GM18502 (cell line): ENCODE measurements around the gene ENKUR.
"Not testable (repeated sequence)": the region's sequence is repeated elsewhere in the genome, so short reads cannot be mapped to it uniquely, and the experiment has no call there.

Experiments used
- ATAC-seq: cut with Tn5 transposase; IDR thresholded peaks from one replicate; pipeline ENCODE4 v1.9.1; 2021; ENCODE audit warnings: mild to moderate bottlenecking; ENCODE audit not compliant: unreplicated experiment, poor library complexity

The ENKUR gene

GRCh38 chr10:25024528-25024927 lies 8.6 kb upstream of the ENKUR start:
- ATAC-seq, result no peak

- ATAC-seq, result no peak
Measured at GRCh38 chr10:25023278-25023677, 7.3 kb upstream of the ENKUR start.

- no peak for ATAC-seq
Measured at GRCh38 chr10:25018703-25019102, 2.7 kb upstream of the ENKUR start.

GRCh38 chr10:25017661-25018060 lies 1.7 kb upstream of the ENKUR start:
- ATAC-seq, result no peak

- peak; percentile 2 for ATAC-seq
Measured at GRCh38 chr10:25017154-25017590, 1.2 kb upstream of the ENKUR start.

GRCh38 chr10:25016376-25017153 lies 607 bp upstream of the ENKUR start, which contains the start of gene THNSL1:
TSS of gene THNSL1 (plus strand) at chr10:25016612. CDS start at chr10:25023224, 6,612 bp downstream.
- ATAC-seq, result peak; percentile 98

- no peak for ATAC-seq
Measured at GRCh38 chr10:25014579-25014978, 1.4 kb downstream of the ENKUR start.

GRCh38 chr10:25011591-25011990 lies 4.4 kb downstream of the ENKUR start:
- ATAC-seq, result not testable (repeated sequence)

- ATAC-seq, result no peak
Measured at GRCh38 chr10:24998044-24998443, 17.9 kb downstream of the ENKUR start.

GRCh38 chr10:24995072-24995471 lies 20.9 kb downstream of the ENKUR start:
- no peak for ATAC-seq

- ATAC-seq, result no peak
Measured at GRCh38 chr10:24993237-24993958, 22.6 kb downstream of the ENKUR start.

GRCh38 chr10:24992512-24993133 lies 23.3 kb downstream of the ENKUR start:
- ATAC-seq, result no peak

GRCh38 chr10:24991298-24991697 lies 24.7 kb downstream of the ENKUR start:
- ATAC-seq, result no peak

GRCh38 chr10:24989867-24990266 lies 26.1 kb downstream of the ENKUR start:
- no peak for ATAC-seq

GRCh38 chr10:24988831-24989640 lies 26.9 kb downstream of the ENKUR start:
- ATAC-seq, result no peak

GRCh38 chr10:24984906-24985305 lies 31.1 kb downstream of the ENKUR start:
- ATAC-seq, result no peak

GRCh38 chr10:24983946-24984345 lies 32.0 kb downstream of the ENKUR start:
- ATAC-seq, result no peak

GRCh38 chr10:24983130-24983529 lies 32.8 kb downstream of the ENKUR start:
- no peak for ATAC-seq

- ATAC-seq, result no peak
Measured at GRCh38 chr10:24982319-24983112, 33.4 kb downstream of the ENKUR start.
